GM19397 (cell line): ENCODE measurements around the gene BRI3BP.

ENCODE experiments used
- ATAC-seq: cut with Tn5 transposase; IDR thresholded peaks from one replicate; pipeline ENCODE4 v1.9.1; 2021; ENCODE audit warnings: mild to moderate bottlenecking, moderate library complexity; ENCODE audit not compliant: unreplicated experiment

The BRI3BP gene, protein sequence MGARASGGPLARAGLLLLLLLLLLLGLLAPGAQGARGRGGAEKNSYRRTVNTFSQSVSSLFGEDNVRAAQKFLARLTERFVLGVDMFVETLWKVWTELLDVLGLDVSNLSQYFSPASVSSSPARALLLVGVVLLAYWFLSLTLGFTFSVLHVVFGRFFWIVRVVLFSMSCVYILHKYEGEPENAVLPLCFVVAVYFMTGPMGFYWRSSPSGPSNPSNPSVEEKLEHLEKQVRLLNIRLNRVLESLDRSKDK

GRCh38 chr12:124993626-124994436 is at the start of gene BRI3BP:
Gene BRI3BP, plus strand, starts transcription at chr12:124993645. Its CDS starts 146 bp downstream, at chr12:124993791.
- ATAC-seq = peak; percentile 56

DNA sequence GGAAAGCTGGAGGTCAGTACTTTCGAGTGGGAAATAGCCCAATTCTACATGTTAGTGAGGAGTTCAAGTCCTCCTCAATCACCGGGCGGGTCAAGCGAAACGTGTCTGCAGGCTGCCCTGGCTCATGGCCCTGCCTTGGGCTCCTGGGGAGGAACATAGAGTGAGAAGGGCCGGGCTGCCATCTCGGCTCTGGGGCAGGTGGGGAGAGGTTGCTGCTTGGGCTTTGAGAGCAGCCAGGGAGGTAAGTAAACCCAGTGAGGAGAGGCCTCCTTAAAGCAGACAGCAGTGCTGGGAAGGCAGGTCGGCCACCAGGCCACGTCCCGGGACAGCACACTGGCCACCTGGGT is 47.0 kb upstream of the BRI3BP start:
- ATAC-seq = no peak

DNA sequence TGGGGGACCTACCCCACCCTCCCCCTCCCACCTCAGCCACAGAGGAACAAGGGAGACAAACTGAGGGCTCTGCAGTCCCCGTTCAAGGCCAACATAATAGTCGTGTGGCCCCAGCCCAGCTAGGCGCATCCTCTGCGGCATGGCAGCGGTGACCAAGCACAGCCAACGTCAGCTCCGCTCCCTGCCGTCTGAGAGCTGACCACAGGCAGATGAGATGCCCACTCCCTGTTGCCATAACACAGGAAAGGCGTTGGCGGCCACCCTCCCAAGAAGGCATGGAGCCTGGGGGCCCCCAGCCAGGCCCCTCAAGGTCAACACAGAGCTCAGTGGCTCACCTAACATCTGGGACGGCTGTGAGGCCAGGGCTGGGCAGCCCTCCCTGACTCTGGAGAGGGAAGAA is 46.4 kb upstream of the BRI3BP start:
- ATAC-seq = no peak

DNA sequence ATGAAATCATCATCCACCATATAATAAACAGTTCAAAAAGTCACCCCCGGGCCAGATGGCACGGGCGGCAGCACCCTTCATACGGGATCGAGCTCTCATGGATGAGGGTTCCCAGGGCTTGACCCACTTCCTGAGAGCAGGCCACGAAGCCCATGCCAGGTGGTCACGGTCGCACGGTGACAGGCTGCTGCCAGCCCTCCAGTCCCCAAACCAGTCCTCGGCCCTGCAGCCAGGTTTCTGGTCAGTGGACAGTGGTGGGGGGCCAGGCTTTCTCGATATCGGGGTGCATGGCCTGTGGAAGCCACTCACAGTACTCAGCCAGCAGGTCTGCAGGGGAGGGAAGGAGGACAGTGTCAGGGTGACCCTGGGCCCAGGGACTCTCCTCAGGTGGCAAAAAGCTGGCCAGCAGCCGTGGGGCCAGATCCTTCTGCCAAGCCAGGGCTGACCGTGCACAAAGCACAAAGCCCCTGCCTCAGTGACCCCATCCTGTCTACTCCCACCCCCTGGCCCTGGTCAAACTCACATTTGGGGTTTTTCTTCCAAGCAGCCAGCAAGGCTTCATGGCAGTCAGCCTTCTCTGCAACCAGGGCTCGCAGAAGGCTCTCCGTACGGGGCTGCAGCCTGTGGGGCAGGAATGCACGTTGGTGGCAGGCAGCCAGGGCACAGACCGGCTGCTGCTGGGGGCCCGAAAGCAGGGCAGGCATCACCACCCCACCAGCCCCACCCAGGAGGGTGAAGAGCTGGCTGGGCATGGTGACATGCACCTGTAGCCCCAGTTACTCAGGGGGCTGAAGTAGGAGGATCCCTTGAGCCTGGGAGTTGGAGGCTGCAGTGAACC is 45.7 kb upstream of the BRI3BP start:
- no peak for ATAC-seq

DNA sequence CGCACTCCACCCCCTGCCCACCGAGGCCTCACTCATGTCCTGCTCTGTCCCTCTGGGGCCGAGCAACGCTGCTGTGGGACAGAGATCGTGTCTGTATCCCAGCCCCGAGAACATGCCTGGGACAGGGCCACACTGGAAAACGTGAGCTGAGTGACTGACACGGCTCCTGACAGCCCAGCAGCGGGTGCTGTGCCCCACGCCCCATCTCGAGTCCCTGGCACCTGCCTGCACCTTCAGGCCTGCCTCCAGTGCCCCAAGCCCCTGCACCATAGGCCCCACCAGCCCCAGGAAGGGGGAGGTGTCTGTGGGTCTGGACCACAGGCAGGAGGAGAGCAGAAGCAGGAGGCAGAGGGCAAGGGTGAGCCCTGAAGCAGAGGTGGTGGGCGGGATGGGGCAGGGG is 44.4 kb upstream of the BRI3BP start:
- ATAC-seq = no peak

GRCh38 chr12:124949779-124950728 is 43.4 kb upstream of the BRI3BP start:
- no peak for ATAC-seq

- no peak for ATAC-seq
Observed at GRCh38 chr12:124952295-124952694, 41.1 kb upstream of the BRI3BP start.

- no peak for ATAC-seq
Observed at GRCh38 chr12:124952801-124953200, 40.6 kb upstream of the BRI3BP start.

GRCh38 chr12:124953689-124954405 is 39.6 kb upstream of the BRI3BP start:
- no peak for ATAC-seq

DNA sequence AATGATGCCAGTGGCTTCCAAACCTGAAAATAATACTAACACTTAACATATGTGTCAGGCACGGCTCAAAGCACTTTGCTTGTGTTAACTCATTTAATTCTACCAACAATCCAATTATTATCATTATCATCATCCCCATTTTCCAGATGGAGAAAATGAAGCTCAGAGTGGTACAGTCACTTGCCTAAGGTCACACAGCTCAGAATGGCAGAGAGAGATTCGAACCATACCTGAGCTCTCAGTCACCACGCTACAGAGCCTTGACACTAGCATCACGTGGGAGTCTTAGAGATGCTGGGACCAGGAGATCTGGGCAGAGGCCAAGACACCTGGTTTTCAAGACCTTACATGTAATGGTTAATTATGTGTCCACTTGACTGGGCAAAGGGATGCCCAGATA is 38.7 kb upstream of the BRI3BP start:
- ATAC-seq = no peak

DNA sequence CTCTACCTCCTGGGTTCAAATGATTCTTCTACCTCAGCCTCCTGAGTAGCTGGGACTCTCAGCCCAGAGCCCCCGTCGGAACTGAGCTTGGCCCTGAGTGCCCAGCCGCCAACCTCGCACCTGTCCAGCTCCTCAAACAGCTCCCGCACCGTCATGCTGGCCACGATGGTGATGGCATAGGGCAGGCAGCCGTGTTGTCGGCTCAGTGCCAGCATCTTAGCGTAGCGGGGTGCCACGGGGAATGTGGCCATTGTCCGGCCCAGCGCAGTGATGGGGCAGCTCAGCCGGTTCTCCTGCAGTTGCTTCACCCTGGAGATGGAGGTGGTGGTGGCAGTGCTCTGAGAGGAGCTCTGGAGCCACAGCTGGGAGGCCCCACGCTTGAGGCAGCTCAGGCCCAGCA is 36.9 kb upstream of the BRI3BP start:
- no peak for ATAC-seq

- no peak for ATAC-seq
Observed at GRCh38 chr12:124961055-124961454, 32.4 kb upstream of the BRI3BP start.

DNA sequence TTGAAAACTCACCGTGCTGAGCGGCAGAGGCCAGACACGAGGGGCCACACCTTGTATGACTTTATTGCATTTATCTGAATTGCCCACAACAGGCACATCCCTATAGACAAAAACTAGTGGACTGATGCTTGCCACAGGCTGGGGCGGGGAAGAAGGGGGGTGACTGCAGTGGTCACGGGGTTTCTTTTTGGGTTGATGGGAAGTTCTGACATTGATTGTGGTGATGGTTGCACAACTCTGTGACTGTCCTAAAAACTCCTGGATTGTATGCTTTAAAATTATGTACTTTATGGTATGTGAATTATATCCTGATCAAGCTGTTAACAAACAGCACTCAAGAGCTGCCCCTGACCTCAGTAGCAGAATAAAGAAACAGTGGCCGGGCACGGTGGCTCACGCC is 30.2 kb upstream of the BRI3BP start:
- no peak for ATAC-seq

- ATAC-seq = no peak
Observed at GRCh38 chr12:124964251-124964650, 29.2 kb upstream of the BRI3BP start.

DNA sequence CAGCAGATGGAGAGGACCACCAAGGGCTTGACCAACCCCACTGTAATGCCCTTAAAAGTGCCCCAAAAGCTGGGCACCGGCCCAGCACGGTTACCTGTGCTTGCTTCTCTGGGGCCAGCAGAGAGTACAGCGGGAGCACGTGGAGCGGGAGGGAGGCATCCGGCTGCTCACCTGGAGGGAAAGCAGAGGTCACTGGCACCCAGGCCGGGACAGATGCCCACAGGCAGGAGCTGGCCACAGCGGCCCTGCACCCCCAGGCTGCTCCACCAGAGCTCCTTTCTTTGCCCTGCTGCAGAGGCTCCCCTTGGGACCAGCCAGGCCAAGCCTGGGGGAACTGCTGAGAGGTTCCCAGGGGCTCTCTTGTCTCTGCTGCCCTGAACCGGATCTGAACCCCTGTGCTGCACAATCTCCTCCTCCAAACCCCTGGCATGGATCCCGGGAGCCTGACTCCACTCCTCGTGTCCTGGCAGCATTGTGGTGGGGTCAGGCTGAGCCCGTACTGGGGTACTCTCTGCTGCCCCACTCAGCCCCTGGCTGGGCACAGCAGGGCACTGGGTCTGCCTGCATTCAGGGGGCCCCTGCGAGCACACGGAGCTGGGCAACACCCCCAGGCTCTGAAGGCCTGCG is 28.5 kb upstream of the BRI3BP start:
- ATAC-seq = no peak

- no peak for ATAC-seq
Observed at GRCh38 chr12:124967016-124967739, 26.3 kb upstream of the BRI3BP start.

- no peak for ATAC-seq
Observed at GRCh38 chr12:124968656-124969055, 24.8 kb upstream of the BRI3BP start.

- no peak for ATAC-seq
Observed at GRCh38 chr12:124970647-124971402, 22.6 kb upstream of the BRI3BP start.
